GM18502 (cell line): ENCODE results near the gene TBC1D24.

ENCODE experiments used
- ATAC-seq: cut with Tn5 transposase; IDR thresholded peaks from one replicate; pipeline ENCODE4 v1.9.1; 2021; ENCODE audit warnings: mild to moderate bottlenecking; ENCODE audit not compliant: unreplicated experiment, poor library complexity

Gene TBC1D24

GRCh38 chr16:2497695-2498484 is 23.0 kb downstream of the TBC1D24 start:
- ATAC-seq, result no peak

GRCh38 chr16:2498531-2499253 is 23.8 kb downstream of the TBC1D24 start:
- ATAC-seq, result no peak

- ATAC-seq, result no peak
Observed at GRCh38 chr16:2499454-2499853, 24.5 kb downstream of the TBC1D24 start.

DNA sequence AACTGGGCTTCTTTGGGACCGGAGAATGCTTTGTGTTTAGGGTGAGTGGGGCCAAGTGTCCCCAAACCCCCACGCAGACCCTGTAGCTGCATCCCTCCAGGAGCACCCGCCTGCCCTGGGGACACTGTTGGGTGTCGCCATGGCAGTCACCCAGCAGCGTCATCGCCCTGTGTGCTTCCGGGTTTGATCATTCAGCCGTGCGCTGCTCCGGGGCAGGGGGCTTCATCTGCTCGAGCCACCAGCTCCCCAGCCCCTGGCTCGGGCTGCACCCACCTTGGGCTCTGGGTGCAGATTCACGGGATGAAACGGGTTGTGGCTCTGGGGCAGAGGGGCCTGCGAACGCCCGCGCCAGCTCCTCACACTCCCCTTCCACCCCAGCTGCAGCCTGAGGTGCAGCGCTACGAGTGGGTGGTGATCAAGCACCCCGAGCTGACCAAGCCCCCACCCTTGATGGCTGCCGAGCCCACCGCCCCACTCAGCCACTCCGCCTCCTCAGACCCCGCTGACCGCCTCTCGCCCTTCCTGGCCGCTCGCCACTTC is 25.0 kb downstream of the TBC1D24 start:
- ATAC-seq, result no peak

DNA sequence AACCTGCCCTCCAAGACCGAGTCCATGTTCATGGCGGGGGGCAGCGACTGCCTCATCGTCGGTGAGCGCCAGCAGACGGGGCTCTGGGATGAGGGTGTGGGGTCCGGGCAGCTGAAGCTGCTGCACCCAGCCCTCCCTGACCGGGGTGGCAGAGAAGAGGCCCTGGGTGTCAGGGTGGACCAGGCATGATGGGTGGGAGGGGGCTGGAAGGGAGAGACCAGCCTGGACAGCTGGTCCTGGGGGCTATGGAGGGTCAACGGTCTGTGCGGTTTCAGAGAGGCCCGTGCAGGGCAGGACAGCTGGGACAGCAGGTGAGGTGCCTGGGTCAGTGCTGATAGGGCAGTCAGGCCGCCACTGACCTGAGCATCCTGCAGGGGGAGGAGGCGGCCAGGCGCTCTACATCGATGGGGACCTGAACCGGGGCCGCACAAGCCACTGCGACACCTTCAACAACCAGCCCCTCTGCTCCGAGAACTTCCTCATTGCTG is 25.5 kb downstream of the TBC1D24 start:
- no peak for ATAC-seq

DNA sequence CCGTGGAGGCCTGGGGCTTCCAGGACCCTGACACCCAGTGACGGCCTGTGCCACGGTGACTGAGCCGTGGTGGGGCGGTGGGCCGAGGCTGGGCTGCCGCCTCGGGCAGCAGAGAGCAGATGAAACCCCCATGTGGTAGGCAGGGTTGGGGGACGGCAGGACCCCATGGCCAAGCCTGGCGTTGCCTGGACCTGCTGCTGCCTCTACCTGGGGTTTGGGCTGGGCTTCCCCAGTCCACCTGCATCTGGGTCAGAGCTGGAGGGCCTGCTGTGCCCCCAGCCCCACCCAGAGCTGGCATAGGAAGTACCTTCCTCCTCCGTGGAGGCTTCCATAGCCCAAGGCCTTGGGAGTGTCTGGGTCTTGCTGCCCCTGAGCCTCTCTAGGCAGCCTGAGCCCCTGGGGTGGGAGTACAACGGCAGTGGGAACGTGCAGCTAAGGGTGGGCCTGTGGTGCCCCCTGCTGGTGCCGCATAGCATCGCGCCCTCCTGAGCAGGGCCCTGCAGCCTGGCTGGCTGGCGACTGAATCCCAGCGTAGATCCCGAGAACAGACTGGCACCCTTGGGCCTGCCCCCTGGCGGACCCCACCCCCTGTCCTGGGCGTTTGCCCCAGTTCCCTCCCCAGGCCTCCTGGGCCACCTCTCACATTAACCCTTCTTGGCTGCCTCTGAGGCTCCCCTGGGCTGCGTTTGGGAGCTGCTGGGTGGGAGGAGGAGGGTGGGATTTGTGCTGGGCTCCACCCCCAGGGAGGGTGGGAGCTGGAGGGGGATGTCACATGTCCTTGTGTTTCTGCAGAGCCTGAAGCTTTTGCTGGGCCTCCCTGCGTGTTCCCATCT is 26.2 kb downstream of the TBC1D24 start:
- ATAC-seq, result peak; percentile 56

DNA sequence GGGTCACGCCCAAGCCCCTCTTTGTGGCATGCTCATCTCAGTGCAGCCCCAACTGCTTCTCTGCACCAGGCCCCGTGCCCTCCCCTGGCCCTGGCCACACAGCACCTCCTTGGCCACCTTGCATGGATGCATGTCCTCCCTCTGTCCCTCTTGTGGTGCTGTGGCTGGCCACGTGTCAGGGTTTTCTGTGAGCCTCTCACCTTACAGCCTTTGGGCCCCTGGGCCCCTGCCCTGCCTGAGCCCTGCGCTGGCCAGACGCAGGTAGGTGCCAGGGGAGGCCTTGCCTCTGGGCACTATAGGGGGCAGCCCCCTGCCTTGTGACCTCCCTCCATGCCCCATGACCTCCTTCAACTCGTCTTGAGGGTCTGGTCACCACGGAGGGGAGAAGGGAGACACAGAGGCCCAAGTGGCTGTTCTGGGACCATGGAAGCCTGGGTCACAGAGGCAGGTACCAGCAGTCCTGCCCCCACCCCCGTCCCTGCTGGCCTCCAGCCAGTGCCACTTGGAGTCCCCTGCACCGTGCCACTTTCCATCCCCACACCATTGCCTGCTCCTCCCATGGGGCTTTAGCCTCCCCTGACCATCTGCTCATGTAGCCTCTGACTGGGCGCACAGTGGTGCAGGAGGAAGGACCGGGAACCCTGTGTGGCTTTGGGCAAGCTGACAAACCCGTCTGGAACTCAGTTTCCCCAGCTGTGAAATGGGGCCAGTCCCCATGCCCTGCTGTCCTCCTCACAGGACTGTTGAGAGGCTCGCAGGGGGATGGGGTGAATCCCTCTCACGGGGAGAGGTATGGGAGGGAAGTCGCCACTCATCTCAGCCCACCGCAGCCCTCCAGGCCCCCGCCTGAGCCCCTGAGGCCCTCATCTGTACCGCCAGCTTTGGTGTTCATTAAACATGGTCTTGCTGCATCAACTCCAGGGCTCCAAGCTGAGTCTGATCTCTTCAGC is 27.3 kb downstream of the TBC1D24 start:
- no peak for ATAC-seq

- ATAC-seq, result no peak
Observed at GRCh38 chr16:2505695-2506094, 30.8 kb downstream of the TBC1D24 start.

DNA sequence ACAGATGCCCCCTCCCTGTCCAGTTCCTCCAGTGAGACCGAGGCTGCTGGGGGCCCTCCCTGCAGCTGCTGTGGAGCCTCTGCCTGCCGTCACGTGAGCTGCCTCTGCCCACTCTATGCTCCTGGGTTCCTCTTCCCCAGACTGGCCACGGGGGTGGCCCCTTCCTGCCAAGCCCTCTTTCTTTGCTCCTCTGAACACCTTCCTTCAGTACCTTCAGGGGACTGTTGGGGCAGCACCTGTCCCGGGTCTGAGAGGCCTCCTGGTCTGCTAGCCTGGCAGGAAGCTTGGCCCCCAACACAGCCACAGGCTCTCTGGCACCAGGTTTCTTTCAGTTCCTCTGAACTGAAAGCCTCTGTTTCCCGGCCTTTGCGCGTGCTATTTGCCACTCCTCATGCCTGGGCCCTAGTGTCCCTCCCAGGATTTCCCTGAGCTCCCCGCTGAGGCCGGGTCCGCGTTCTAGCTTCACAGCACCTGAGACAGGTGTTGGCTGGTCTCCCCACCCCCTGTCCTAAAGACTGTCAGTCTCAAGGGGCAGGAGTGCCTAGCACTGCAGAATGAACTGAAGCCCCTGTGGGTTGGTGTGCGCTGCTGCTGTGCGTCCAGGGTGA is 32.2 kb downstream of the TBC1D24 start:
- ATAC-seq, result peak; percentile 47

GRCh38 chr16:2507665-2508064 is 32.7 kb downstream of the TBC1D24 start:
- peak; percentile 24 for ATAC-seq

DNA sequence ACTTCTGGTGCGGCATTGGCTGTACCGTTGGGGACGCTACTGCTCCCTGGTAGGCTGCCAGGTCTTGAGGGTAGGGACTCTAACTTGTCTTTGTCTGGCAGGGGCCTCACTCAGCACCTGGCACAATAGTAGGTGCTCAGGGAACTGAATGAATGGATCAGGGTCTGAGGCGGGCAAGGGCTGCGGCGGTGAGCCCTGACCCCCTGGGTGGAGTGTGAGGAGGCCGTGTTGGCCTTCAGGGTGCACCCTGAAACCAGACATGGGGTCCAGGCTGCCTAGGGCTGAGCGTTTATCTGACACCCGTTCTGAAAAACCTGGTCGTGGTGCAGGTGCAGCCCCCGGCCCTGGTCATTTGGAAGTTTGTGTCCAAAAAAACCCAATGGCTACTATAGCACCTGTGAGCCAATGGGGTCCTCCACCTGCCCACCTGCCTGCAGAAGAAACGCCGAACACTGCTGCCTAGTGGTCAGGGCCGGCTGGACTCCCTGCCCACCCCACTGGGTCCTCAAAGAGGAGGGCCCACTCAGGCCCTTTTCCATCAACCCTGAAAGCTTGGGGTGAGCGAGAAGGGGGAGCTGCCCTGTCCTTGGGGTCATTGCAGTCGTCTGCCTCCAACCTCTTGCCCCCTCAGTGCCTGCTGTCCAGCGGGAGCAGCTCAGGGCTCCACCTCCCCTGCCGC is 33.9 kb downstream of the TBC1D24 start:
- no peak for ATAC-seq

- ATAC-seq, result no peak
Observed at GRCh38 chr16:2511128-2511800, 36.3 kb downstream of the TBC1D24 start.

DNA sequence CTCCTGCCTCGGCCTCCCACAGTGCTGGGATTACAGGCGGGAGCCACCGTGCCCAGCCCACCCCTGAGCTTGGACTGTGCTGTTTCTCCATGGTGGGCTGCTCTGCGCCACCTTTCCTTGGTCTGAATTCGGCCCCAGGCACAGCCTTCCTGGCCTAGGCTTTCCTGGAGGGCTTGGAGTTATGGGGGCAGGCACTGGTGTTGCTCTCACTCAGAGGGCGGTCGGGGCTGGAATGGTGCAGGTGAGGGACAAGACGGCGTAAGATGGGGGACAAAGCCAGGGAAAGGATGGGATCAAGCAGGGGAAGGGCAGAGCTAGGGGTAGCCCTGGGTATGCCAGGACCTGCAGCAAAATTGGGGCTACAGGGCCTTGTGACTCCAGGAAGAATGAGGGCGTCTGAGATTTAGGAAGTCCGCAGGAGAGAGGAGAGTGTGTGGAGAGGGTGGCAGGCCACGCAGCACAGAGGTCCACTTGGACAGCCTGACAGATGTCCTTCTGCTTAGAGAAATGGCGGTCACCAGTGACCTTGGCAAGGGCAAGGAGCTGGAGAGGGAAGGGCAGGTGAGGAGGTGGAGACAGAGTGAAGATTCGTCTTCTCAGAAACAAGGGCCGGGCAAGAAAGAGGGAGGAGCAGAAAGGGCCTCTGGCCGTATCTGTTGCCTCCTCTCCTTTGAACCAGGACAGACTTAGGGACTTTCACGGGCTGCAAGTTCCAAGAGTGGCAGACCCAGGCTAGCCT is 37.2 kb downstream of the TBC1D24 start:
- ATAC-seq, result no peak

- no peak for ATAC-seq
Observed at GRCh38 chr16:2512735-2513404, 37.9 kb downstream of the TBC1D24 start.

DNA sequence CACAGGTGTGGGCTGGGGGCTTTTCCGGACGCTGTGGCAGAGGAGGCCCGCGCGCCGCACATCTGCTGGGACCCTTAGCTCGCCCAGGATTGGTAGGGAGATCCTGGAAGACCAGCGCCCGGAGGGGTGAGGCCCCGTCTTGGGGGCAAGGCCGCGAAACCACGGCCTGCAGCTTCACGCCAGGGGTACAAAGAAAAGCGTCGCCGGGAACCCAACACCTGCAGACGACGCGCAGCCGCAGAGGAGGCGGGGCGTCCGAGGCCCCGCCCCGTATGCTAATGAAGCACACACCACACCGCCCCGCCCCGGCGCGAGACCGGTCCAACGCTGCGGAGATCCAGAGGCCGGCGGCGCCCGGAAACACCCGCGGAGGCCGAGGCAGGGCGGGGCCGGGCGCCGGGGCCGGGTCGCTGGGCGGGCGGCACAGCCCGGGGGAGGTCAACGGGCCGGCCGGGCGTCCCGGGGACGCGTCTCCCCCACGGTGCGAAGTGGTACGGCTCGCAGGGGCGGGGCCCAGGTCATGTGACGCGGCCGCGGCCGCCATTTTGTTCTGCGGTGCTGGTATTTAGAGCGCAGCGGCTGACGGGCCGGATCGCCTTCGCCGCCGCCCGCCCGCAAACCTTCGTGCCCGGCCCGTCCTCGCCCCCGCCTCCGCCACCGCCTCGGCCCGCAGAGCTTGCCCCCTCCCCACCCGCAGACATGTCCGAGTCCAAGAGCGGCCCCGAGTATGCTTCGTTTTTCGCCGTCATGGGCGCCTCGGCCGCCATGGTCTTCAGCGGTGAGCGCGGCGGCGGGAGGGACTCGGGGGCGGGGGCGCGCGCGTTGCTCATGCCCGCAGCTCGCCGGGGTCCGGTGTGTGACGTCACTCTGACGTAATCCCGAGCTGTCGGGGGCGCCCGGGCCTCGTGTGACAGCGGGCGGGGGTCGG is 38.7 kb downstream of the TBC1D24 start, which contains the start of gene ATP6V0C:
Gene ATP6V0C (plus strand): TSS at position 548 of the 928 bp plus-strand sequence. CDS start 152 bp downstream, at position 700.
- ATAC-seq, result peak; percentile 68
